Mesenchymal stem cell (in vitro differentiated cells and primary cell): Measurements from ENCODE around the gene NTRK3.

ENCODE experiments used
- DNase-seq: peaks from one replicate; pipeline ENCODE4 v3.0.0-alpha.2; 2013
- H2AFZ ChIP-seq: one replicate; pipeline ENCODE4 v1.6.1; 2013; ENCODE audit warnings: low read depth, mild to moderate bottlenecking, control low read depth, inconsistent platforms, low read length, moderate library complexity
- H2AK5ac ChIP-seq: 2 replicates; pipeline ENCODE4 v1.6.1; 2013; ENCODE audit warnings: low read length, moderate library complexity, mild to moderate bottlenecking, inconsistent platforms; ENCODE audit not compliant: severe bottlenecking
- H2BK120ac ChIP-seq: one replicate; pipeline ENCODE4 v1.6.1; 2013; ENCODE audit warnings: low read depth, mild to moderate bottlenecking, inconsistent platforms, low read length, moderate library complexity
- H2BK12ac ChIP-seq, 2 experiments: one replicate each; pipeline ENCODE4 v1.6.1; 2013; ENCODE audit warnings: inconsistent platforms in 2 of 2, low read length in 2 of 2, mild to moderate bottlenecking in 2 of 2, moderate library complexity in 2 of 2, control low read depth in 1 of 2
- H2BK15ac ChIP-seq: one replicate; pipeline ENCODE4 v1.6.1; 2013; ENCODE audit warnings: mild to moderate bottlenecking, low read depth, inconsistent platforms; ENCODE audit not compliant: poor library complexity, severe bottlenecking
- H2BK5ac ChIP-seq: 2 replicates; pipeline ENCODE4 v1.6.1; 2013; ENCODE audit warnings: low read depth, mild to moderate bottlenecking, low read length, control low read depth, inconsistent platforms; ENCODE audit not compliant: poor library complexity, severe bottlenecking
- H3K14ac ChIP-seq, 2 experiments: one replicate each; pipeline ENCODE4 v1.6.1; 2013; ENCODE audit warnings: inconsistent platforms in 2 of 2, low read length in 2 of 2, control low read depth in 1 of 2, mild to moderate bottlenecking in 1 of 2, moderate library complexity in 1 of 2
- H3K18ac ChIP-seq, 2 experiments: one replicate each; pipeline ENCODE4 v1.6.1; 2013; ENCODE audit warnings: inconsistent platforms in 2 of 2, low read length in 2 of 2, control low read depth in 1 of 2, low read depth in 1 of 2, mild to moderate bottlenecking in 1 of 2
- H3K23ac ChIP-seq, 2 experiments: one replicate each; pipeline ENCODE4 v1.6.1; 2013; ENCODE audit warnings: inconsistent platforms in 2 of 2, low read length in 2 of 2, mild to moderate bottlenecking in 2 of 2, moderate library complexity in 2 of 2, control low read depth in 1 of 2
- H3K27ac ChIP-seq: 2 replicates; pipeline ENCODE4 v1.5.1; 2013; ENCODE audit warnings: mild to moderate bottlenecking, moderate library complexity, low read length, control low read depth, inconsistent platforms; ENCODE audit not compliant: poor library complexity, severe bottlenecking
- H3K27me3 ChIP-seq, 2 experiments: 2 replicates each; pipeline versions ENCODE4 v1.6.1 to v1.7.0; 2013; ENCODE audit warnings: low read length in 2 of 2, mild to moderate bottlenecking in 2 of 2, moderate library complexity in 2 of 2, control low read depth in 1 of 2, inconsistent platforms in 1 of 2; ENCODE audit not compliant: control insufficient read depth in 1 of 2, insufficient read depth in 1 of 2
- H3K36me3 ChIP-seq, 2 experiments: 2 replicates each; pipeline versions ENCODE4 v1.6.1 to v1.7.0; 2013; ENCODE audit warnings: low read length in 2 of 2, control low read depth in 1 of 2, inconsistent platforms in 1 of 2, low read depth in 1 of 2, mild to moderate bottlenecking in 1 of 2; ENCODE audit not compliant: insufficient read depth in 2 of 2, control insufficient read depth in 1 of 2
- H3K4ac ChIP-seq, 2 experiments: one replicate each; pipeline ENCODE4 v1.6.1; 2013; ENCODE audit warnings: inconsistent platforms in 2 of 2, low read length in 2 of 2, mild to moderate bottlenecking in 2 of 2, moderate library complexity in 2 of 2, control low read depth in 1 of 2, low read depth in 1 of 2
- H3K4me1 ChIP-seq: 2 replicates; pipeline ENCODE4 v1.6.1; 2013; ENCODE audit warnings: low read depth, low read length, control low read depth; ENCODE audit not compliant: control insufficient read depth, insufficient read depth
- H3K4me2 ChIP-seq: 2 replicates; pipeline ENCODE4 v1.6.1; 2013; ENCODE audit warnings: low read length, mild to moderate bottlenecking, inconsistent platforms; ENCODE audit not compliant: poor library complexity, severe bottlenecking
- H3K4me3 ChIP-seq, 2 experiments: 2 replicates each; pipeline versions ENCODE4 v1.5.1 to v1.7.0; 2013; ENCODE audit warnings: low read length in 2 of 2, mild to moderate bottlenecking in 2 of 2, control low read depth in 1 of 2, low read depth in 1 of 2; ENCODE audit not compliant: insufficient read depth in 1 of 2
- H3K79me1 ChIP-seq: replicated peaks from 2 replicates; pipeline ENCODE4 v1.6.1; 2013; ENCODE audit warnings: mild to moderate bottlenecking, control low read depth, low read length, inconsistent platforms; ENCODE audit not compliant: poor library complexity, severe bottlenecking
- H3K9ac ChIP-seq: 2 replicates; pipeline ENCODE4 v1.7.0; 2013; ENCODE audit warnings: mild to moderate bottlenecking, low read length, moderate library complexity
- H3K9me3 ChIP-seq: 2 replicates; pipeline ENCODE4 v1.7.0; 2013; ENCODE audit warnings: mild to moderate bottlenecking, low read length; ENCODE audit not compliant: control insufficient read depth
- H4K8ac ChIP-seq: one replicate; pipeline ENCODE4 v1.6.1; 2013; ENCODE audit warnings: inconsistent platforms, mild to moderate bottlenecking, low read length, moderate library complexity
- H4K91ac ChIP-seq: one replicate; pipeline ENCODE4 v1.6.1; 2013; ENCODE audit warnings: mild to moderate bottlenecking, low read length, inconsistent platforms
- WGBS: methylation state at CpG from one replicate; pipeline ENCODE4 v1.1.7; 2013; ENCODE audit warnings: mixed read lengths; 5-methylcytosine and 5-hydroxymethylcytosine counted together

Gene NTRK3

GRCh38 chr15:88140398-88140797 is 116.1 kb downstream of the NTRK3 start:
- Histone ChIP-seq H2BK15ac (no peak overlapping the region), H2AFZ (no peak overlapping the region), H2BK120ac (no peak overlapping the region), H3K4me2 (no peak overlapping the region), H2AK5ac (no peak overlapping the region), H3K27me3 (peaks cover 0 to 4% of the 10 kb centered on the region in 2 experiments), H3K18ac (no peak overlapping the region), H2BK5ac (no peak overlapping the region), H3K9me3 (no peaks in the 10 kb centered on the region), H3K4ac (no peak overlapping the region), H4K91ac (no peak overlapping the region), H3K27ac (no peak overlapping the region), H2BK12ac (no peak overlapping the region), H3K9ac (no peak overlapping the region), H3K79me1 (no peaks in the 10 kb centered on the region), H3K14ac (no peak overlapping the region), H3K36me3 (no peaks in the 10 kb centered on the region), H3K23ac (no peak overlapping the region), H4K8ac (no peak overlapping the region), H3K4me1 (no peaks in the 10 kb centered on the region), H3K4me3 (no peak overlapping the region)
- WGBS, result 63% methylated on average over 2 of the region's 4 CpGs
- DNase-seq, result no peak

DNA sequence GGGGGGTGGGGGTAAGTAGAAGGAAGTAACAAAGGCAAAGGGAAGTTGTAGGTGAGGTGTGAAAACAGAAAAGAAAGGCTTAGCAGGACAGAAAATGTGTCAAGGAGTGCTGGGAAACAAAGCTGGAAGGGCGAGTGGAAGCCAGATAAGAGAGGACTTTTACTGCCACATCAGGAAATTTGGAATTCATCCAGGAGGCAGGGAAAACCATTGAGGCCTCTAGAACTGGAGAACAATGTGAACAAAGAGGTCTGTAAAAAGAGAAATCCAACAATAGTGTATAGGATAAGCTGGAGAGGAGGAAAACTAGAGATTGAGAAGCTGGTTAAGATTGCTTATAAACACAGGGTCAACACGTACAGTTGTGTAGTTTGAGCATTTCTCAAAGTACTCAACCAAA is 116.6 kb downstream of the NTRK3 start:
- no peak overlapping the region for H4K8ac ChIP-seq
- H3K4ac ChIP-seq, result no peak overlapping the region
- H3K4me1 ChIP-seq, result no peaks in the 10 kb centered on the region
- H2BK12ac ChIP-seq, result no peak overlapping the region
- H3K27ac ChIP-seq, result no peak overlapping the region
- H2AFZ ChIP-seq, result no peak overlapping the region
- H3K4me2 ChIP-seq, result no peak overlapping the region
- no peak overlapping the region for H3K9ac ChIP-seq
- WGBS, result 69% methylated on average over 2 of the region's 2 CpGs
- H3K14ac ChIP-seq, result no peak overlapping the region
- H2BK15ac ChIP-seq, result no peak overlapping the region
- H3K27me3 ChIP-seq, result peaks cover 0 to 4% of the 10 kb centered on the region in 2 experiments
- no peak overlapping the region for H2BK5ac ChIP-seq
- no peaks in the 10 kb centered on the region for H3K79me1 ChIP-seq
- H3K18ac ChIP-seq, result no peak overlapping the region
- no peak for DNase-seq
- H3K36me3 ChIP-seq, result no peaks in the 10 kb centered on the region
- H3K4me3 ChIP-seq, result no peak overlapping the region
- no peak overlapping the region for H2AK5ac ChIP-seq
- no peak overlapping the region for H2BK120ac ChIP-seq
- H3K9me3 ChIP-seq, result no peaks in the 10 kb centered on the region
- H3K23ac ChIP-seq, result no peak overlapping the region
- H4K91ac ChIP-seq, result no peak overlapping the region

DNA sequence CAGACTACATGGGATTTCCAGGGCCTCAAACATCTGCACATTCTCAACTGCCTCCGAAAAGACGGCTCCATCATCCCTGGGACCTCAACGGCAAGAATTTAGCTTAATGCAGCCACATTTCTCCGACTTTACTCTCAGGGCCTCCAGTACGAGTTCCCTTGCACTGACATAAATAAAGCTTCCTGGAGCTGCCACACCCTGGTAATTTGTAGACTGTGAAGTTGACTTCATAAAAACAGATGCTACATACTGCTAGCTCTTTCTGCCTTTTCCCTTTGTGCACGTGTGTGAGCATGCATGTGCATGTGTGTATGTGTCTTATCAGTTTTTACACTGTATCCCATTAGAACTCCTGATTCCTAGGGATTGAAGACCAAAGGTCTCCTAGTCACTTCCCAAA is 122.7 kb downstream of the NTRK3 start:
- DNase-seq, result no peak
- Histone ChIP-seq H3K9ac (no peak overlapping the region), H3K18ac (no peak overlapping the region), H3K4me3 (no peak overlapping the region), H3K36me3 (no peaks in the 10 kb centered on the region), H4K8ac (no peak overlapping the region), H3K27ac (no peak overlapping the region), H3K23ac (no peak overlapping the region), H3K27me3 (peaks cover 0 to 15% of the 10 kb centered on the region in 2 experiments), H2BK120ac (no peak overlapping the region), H3K4me2 (no peak overlapping the region), H3K4me1 (no peaks in the 10 kb centered on the region), H3K4ac (no peak overlapping the region), H2BK15ac (no peak overlapping the region), H3K9me3 (no peaks in the 10 kb centered on the region), H3K14ac (no peak overlapping the region), H2AFZ (no peak overlapping the region), H2BK5ac (no peak overlapping the region), H2AK5ac (no peak overlapping the region), H4K91ac (no peak overlapping the region), H2BK12ac (no peak overlapping the region), H3K79me1 (no peaks in the 10 kb centered on the region)
- WGBS, result 91% methylated on average over 4 of the region's 6 CpGs

GRCh38 chr15:88132499-88132898 is 124.0 kb downstream of the NTRK3 start:
- no peak overlapping the region for H3K14ac ChIP-seq
- peaks cover 0 to 20% of the 10 kb centered on the region in 2 experiments for H3K27me3 ChIP-seq
- no peak overlapping the region for H2BK15ac ChIP-seq
- no peaks in the 10 kb centered on the region for H3K36me3 ChIP-seq
- H2BK5ac ChIP-seq, result no peak overlapping the region
- no peak overlapping the region for H3K23ac ChIP-seq
- no peak overlapping the region for H2AK5ac ChIP-seq
- no peak overlapping the region for H2BK120ac ChIP-seq
- H3K4me2 ChIP-seq, result no peak overlapping the region
- no peak overlapping the region for H4K8ac ChIP-seq
- WGBS, result 69% methylated on average over 2 of the region's 4 CpGs
- no peak overlapping the region for H2BK12ac ChIP-seq
- H3K27ac ChIP-seq, result no peak overlapping the region
- no peak overlapping the region for H3K18ac ChIP-seq
- no peak overlapping the region for H2AFZ ChIP-seq
- no peak overlapping the region for H3K4me3 ChIP-seq
- no peaks in the 10 kb centered on the region for H3K4me1 ChIP-seq
- no peaks in the 10 kb centered on the region for H3K9me3 ChIP-seq
- no peak overlapping the region for H4K91ac ChIP-seq
- no peak overlapping the region for H3K9ac ChIP-seq
- no peak overlapping the region for H3K4ac ChIP-seq
- DNase-seq, result no peak
- no peaks in the 10 kb centered on the region for H3K79me1 ChIP-seq
